Transverse colon (tissue), 4 donors: ENCODE measurements around the gene SFXN2. TPM values are rescaled to one million over a fixed set of nuclear protein-coding genes. Genes with fewer than 3 reads are reported as not detected.

ENCODE experiments used
- DNase-seq: peaks from one replicate; pipeline ENCODE4 v3.0.0-alpha.2; 2019
- H3K27ac ChIP-seq, 4 donors: fragments of 200-600 bp; sonication (generic); 2 replicates each; pipeline ENCODE4 v1.5.1; 2016 to 2018; ENCODE audit warnings: inconsistent platforms in 4 of 4
- H3K27me3 ChIP-seq: fragments of 200-600 bp; sonication (generic); 2 replicates; pipeline ENCODE4 v1.5.1; 2017; ENCODE audit warnings: inconsistent platforms
- H3K36me3 ChIP-seq, 4 donors: fragments of 200-600 bp; sonication (generic); 2 replicates each; pipeline ENCODE4 v1.5.1; 2017 to 2019; ENCODE audit warnings: inconsistent platforms in 4 of 4
- H3K4me1 ChIP-seq, 4 donors: fragments of 200-600 bp; sonication (generic); 2 replicates each; pipeline ENCODE4 v1.5.1; 2017 to 2020; ENCODE audit warnings: inconsistent platforms in 4 of 4
- H3K4me3 ChIP-seq, 4 donors: fragments of 200-600 bp; sonication (generic); 1 replicate in 1 of 4; 2 replicates in 3 of 4; pipeline versions ENCODE4 v1.5.1 to v1.6.1; 2017 to 2019; ENCODE audit warnings: inconsistent platforms in 4 of 4
- H3K9me3 ChIP-seq, 2 donors: fragments of 200-600 bp; sonication (generic); 2 replicates each; pipeline ENCODE4 v1.5.1; 2017 to 2019; ENCODE audit warnings: inconsistent platforms in 2 of 2
- CTCF ChIP-seq, 5 experiments: fragments of 200-600 bp in 3 of 5; fragments of 450-650 bp in 2 of 5; sonication (generic) in 3 of 5; IDR thresholded peaks; 1 replicate in 2 of 5; 2 replicates in 3 of 5; pipeline ENCODE4 v1.5.1; 2016 to 2017; ENCODE audit warnings: antibody characterized with exemption in 5 of 5, inconsistent platforms in 3 of 5, mild to moderate bottlenecking in 2 of 5, moderate library complexity in 1 of 5
- EP300 ChIP-seq: sonication (generic); formaldehyde crosslinking; IDR thresholded peaks from one replicate; pipeline ENCODE4 v1.6.1; 2017; ENCODE audit warnings: antibody characterized with exemption, low read depth
- POLR2A ChIP-seq: fragments of 450-650 bp; IDR thresholded peaks from one replicate; pipeline ENCODE4 v1.6.1; 2016; ENCODE audit warnings: antibody characterized with exemption, mild to moderate bottlenecking, moderate library complexity
- POLR2AphosphoS5 ChIP-seq, 3 donors: sonication (generic); formaldehyde crosslinking; IDR thresholded peaks; one replicate each; pipeline ENCODE4 v1.6.1; 2016; ENCODE audit warnings: antibody characterized with exemption in 3 of 3
- WGBS, 2 donors: methylation state at CpG; one replicate each; pipeline ENCODE4 v1.1.5; 2018; ENCODE audit warnings: low coverage in 1 of 2; 5-methylcytosine and 5-hydroxymethylcytosine counted together
- in situ Hi-C, 4 donors: fragments of 200-750 bp; cut with MboI; loops; one replicate each; pipeline versions ENCODE4 v1.15.0 to v1.15.1; 2017; ENCODE audit warnings: low sequenced_read_pairs in 3 of 4, low pct_ligation_motif_present in 1 of 4, low pct_unique_long_range_greater_than_20kb in 1 of 4
- intact Hi-C: fragments of 100-400 bp; cut with DNase I; formaldehyde crosslinking; loops from one replicate; pipeline ENCODE4 v1.15.1; 2023; ENCODE audit warnings: low total_unique reads
- total RNA-seq, 4 donors: library from RNA; depleted of rRNA; stranded (reverse); fragments of >200 nt; gene quantifications; one replicate each; pipeline ENCODE4 v1.1.0, GENCODE V29; 2016

Gene SFXN2
- total RNA-seq, 4 donors from 2014 or later, result 2.1 to 64.9 (median 7.3) TPM

DNA sequence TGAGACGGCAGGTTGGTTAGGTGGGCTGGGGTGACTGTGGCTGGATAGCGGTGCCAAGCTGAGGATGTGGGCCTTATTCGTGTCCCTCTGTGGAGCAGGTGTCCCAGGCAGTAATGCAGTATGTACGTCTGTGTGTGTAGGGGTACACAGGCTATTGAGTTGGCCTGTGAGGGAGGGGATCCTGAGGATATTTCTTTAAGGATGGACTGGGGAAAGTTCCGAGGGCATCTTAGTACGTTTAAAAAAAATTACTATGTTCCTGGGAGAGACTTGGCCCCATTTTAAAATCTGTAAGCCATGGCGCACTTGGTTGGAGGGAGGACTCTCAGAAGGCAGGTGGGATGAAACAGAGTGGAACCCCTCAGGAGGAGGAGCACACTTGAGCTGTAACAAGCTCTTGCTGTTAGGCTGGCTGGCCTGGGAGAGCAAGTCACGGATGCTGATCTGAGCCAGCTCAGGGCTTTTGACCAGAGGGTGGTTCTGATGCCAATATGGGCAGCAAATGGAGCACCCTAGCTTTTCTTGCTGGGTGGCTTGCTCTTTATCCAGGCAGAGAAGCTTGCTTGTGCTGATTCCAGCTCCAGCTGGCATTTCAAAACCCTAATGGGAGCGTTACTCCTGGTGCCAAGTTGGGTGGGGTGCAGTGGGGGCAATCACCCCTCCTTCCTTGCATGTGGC is 30.1 kb downstream of the SFXN2 start:
- no peaks in the 10 kb centered on the region for H3K9me3 ChIP-seq
- WGBS, 2 donors, result 0 to 5% methylated on average over 1 to 9 of the region's 9 CpGs
- H3K4me1 ChIP-seq, result peaks cover 0 to 26% (median 20%) of the 10 kb centered on the region in 4 donors
- no peak for DNase-seq
- H3K27me3 ChIP-seq, result no peaks in the 10 kb centered on the region
- in situ Hi-C loops (loop anchor here in 2 of 4 donors (25.0 kb wide), 1 partner anchor 318 kb away; no protein-coding TSS in a partner anchor), intact Hi-C loops (no loop called here)
- no peak for TF ChIP-seq POLR2AphosphoS5 (IDR thresholded peaks at IDR 0.05)
- TF ChIP-seq EP300, result no peak
- no peak for TF ChIP-seq CTCF (IDR thresholded peaks at IDR 0.05)
- no peak for TF ChIP-seq POLR2A
- peak overlapping the region; percentile 78 to 100 (median 85) for H3K4me3 ChIP-seq
- no peaks in the 10 kb centered on the region for H3K36me3 ChIP-seq
- peak overlapping the region; percentile 90 to 95 (median 92) for H3K27ac ChIP-seq

- TF ChIP-seq EP300 (no peak), POLR2A (no peak), POLR2AphosphoS5 (IDR thresholded peaks at IDR 0.05) (no peak), CTCF (IDR thresholded peaks at IDR 0.05) (no peak)
- H3K27me3 ChIP-seq, result no peaks in the 10 kb centered on the region
- H3K9me3 ChIP-seq, result no peaks in the 10 kb centered on the region
- peak overlapping the region in 3 of 4 donors; percentile 78 to 92 (median 78) for H3K4me3 ChIP-seq
- H3K36me3 ChIP-seq, result no peaks in the 10 kb centered on the region
- H3K4me1 ChIP-seq, result peaks cover 0 to 26% (median 20%) of the 10 kb centered on the region in 4 donors
- no peak for DNase-seq
- in situ Hi-C loops, result loop anchor here in 2 of 4 donors (25.0 kb wide), 1 partner anchor 317 kb away; no protein-coding TSS in a partner anchor
- H3K27ac ChIP-seq, result peak overlapping the region; percentile 90 to 95 (median 92)
- intact Hi-C loops, result no loop called here
- WGBS, 2 donors, result 66 to 70% methylated on average over 4 of the region's 4 CpGs
Measured at GRCh38 chr10:102745157-102745556, 30.7 kb downstream of the SFXN2 start.

DNA sequence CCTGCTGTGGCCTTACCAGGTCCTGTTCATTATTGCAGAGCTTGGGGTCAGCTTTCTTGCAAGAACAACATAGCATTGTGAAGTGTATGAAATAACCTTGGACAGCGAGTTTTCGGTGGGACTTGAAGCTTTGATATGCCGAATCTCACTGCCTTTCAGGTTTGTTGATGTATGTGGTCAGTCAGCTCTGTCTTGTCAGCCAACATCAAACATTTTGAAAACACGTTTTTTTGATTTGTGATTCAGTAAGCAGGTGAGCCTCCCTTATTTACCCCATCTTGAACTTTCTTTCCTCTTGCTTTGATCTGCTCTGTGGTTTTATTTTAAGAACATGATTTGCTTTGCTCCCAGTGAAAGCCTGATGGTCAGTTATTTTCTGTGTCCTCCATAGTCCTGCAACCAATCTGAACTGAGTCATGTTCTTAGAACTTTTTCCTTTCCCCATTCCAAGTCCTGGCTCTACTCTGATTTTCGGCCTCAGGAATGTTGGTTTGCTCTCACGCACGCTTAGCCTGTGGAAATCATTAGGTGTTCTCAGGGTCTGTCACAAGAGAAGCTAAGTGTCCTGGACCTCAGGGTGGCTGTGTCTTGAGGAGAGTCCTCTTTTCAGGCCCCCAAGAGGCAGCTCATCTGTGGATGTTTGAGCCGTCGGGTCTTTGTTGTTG is 38.0 kb downstream of the SFXN2 start:
- Histone ChIP-seq H3K27me3 (no peaks in the 10 kb centered on the region), H3K36me3 (no peaks in the 10 kb centered on the region), H3K4me3 (no peak overlapping the region), H3K9me3 (no peaks in the 10 kb centered on the region), H3K27ac (peak overlapping the region; percentile 75 to 78 (median 76)), H3K4me1 (peaks cover 10 to 23% (median 18%) of the 10 kb centered on the region in 4 donors)
- in situ Hi-C loops (no loop called here), intact Hi-C loops (no loop called here)
- peak; percentile 13 for DNase-seq
- no peak for TF ChIP-seq CTCF (IDR thresholded peaks at IDR 0.05)
- no peak for TF ChIP-seq POLR2A
- TF ChIP-seq EP300, result no peak
- TF ChIP-seq POLR2AphosphoS5 (IDR thresholded peaks at IDR 0.05), result peak in 2 of 3 donors; percentile 21 to 42
- WGBS, 2 donors, result 40 to 74% methylated on average over 1 to 9 of the region's 9 CpGs

DNA sequence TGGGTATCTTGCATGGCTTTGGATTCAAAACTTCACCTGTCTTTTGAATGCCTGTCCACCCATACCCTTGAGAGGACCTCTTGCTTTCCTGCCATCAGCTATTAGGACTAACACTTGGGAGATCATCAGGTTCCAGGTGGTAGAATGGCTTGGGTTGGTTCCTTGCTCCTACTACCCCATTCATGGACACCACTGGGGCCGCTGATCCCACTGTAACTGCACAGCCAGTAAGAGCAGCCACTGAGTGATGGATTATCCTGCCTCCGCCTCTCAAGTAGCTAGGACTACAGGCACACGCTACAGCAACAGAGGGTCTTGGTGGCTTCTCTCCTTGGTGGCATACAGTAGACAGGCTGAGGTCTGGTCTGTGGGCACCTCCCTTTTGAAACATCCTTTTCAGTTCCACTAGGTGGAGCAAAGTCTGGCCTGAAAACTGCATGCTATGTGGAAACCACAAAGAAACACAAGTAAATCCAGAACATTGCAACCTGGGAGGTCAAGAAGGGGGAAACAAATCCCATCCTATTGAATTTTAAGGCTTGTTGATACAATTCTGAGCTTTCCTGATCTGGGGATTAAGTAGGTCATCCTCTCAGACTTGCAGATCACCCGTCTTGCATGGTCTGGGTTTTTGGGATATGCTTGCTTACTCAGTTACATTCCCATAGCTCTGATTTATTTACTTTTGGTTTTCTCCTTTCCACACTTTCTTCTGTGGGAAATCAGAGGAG is 38.7 kb downstream of the SFXN2 start:
- H3K36me3 ChIP-seq, result no peaks in the 10 kb centered on the region
- intact Hi-C loops, result no loop called here
- H3K4me3 ChIP-seq, result no peak overlapping the region
- H3K9me3 ChIP-seq, result no peaks in the 10 kb centered on the region
- peaks cover 10 to 23% (median 18%) of the 10 kb centered on the region in 4 donors for H3K4me1 ChIP-seq
- in situ Hi-C loops, result no loop called here
- no peak for DNase-seq
- H3K27me3 ChIP-seq, result no peaks in the 10 kb centered on the region
- 69 to 81% methylated on average over 1 to 4 of the region's 4 CpGs for WGBS, 2 donors
- H3K27ac ChIP-seq, result peak overlapping the region; percentile 75 to 78 (median 76)
- TF ChIP-seq EP300 (no peak), POLR2AphosphoS5 (IDR thresholded peaks at IDR 0.05) (peak in 2 of 3 donors; percentile 20 to 54), CTCF (IDR thresholded peaks at IDR 0.05) (peak; percentile 30 to 55 (median 41))
